GM23338 (cell line): Measurements from ENCODE around the gene LFNG.

Experiments used
- CTCF ChIP-seq, 2 experiments: fragments of 200-600 bp in 1 of 2; sonication (generic) in 1 of 2; conservative IDR thresholded peaks; 2 replicates each; pipeline versions ENCODE4 v1.5.1 to v1.6.1; 2016 to 2017; ENCODE audit warnings: antibody characterized with exemption in 2 of 2, low read depth in 2 of 2, mild to moderate bottlenecking in 2 of 2, moderate library complexity in 1 of 2
- EZH2 ChIP-seq: fragments of 200-600 bp; sonication (generic); IDR thresholded peaks from one replicate; pipeline ENCODE4 v1.8.0; 2017; ENCODE audit warnings: antibody characterized with exemption, mild to moderate bottlenecking, low read depth; ENCODE audit not compliant: unreplicated experiment
- EZH2phosphoT487 ChIP-seq: fragments of 200-600 bp; sonication (generic); IDR thresholded peaks from one replicate; pipeline ENCODE4 v1.8.1; 2018; ENCODE audit warnings: antibody characterized with exemption; ENCODE audit not compliant: unreplicated experiment
- POLR2AphosphoS5 ChIP-seq: IDR thresholded peaks from 2 replicates; pipeline ENCODE4 v1.6.1; 2016; ENCODE audit warnings: antibody characterized with exemption, low read depth

- TF ChIP-seq POLR2AphosphoS5 (no peak), CTCF (conservative IDR thresholded peaks at IDR 0.05; ENCODE audit: low read depth in 2 of 2) (no peak), EZH2phosphoT487 (no peak), EZH2 (no peak)
Observed at GRCh38 chr7:2487586-2488271, 31.8 kb upstream of the LFNG start.
